ENCODE measurements around the gene FXN.
"Not testable (repeated sequence)": the region's sequence is repeated elsewhere in the genome, so short reads cannot be mapped to it uniquely, and the experiment has no call there.

Gene FXN

GRCh38 chr9:69090946-69091345, 55.4 kb downstream of the FXN start:
- H3K4me3 ChIP-seq (ENCODE audit: low read depth, low read length), result no peak overlapping the region
- DNase-seq (ENCODE audit: low read depth, low spot score), result no peak
- POLR2A ChIA-PET, result no interaction called here
- CTCF ChIA-PET, result no interaction called here
- no peak for TF ChIP-seq CTCF (IDR thresholded peaks at IDR 0.05; ENCODE audit: insufficient read depth, low read length, missing control alignments)

- CTCF ChIA-PET, result no interaction called here
- TF ChIP-seq CTCF (IDR thresholded peaks at IDR 0.05; ENCODE audit: insufficient read depth, low read length, missing control alignments), result no peak
Observed at GRCh38 chr9:69093471-69094103, 58.0 kb downstream of the FXN start.

GRCh38 chr9:69094361-69095135, 59.0 kb downstream of the FXN start:
- POLR2A ChIA-PET; DNase-seq (ENCODE audit: low read depth, low spot score); H3K4me3 ChIP-seq (ENCODE audit: low read depth, low read length): not testable (repeated sequence)
- CTCF ChIA-PET, result interaction anchor here (0.8 to 1.4 kb wide), 3 partner anchors 10 to 98 kb away, joined by 3 to 4 read pairs (median 3); no protein-coding TSS in a partner anchor

More at GRCh38 chr9:69093471-69094103, 58.0 kb downstream of the FXN start:
- POLR2A ChIA-PET, result no interaction called here
- no peak overlapping the region for H3K4me3 ChIP-seq (ENCODE audit: low read depth, low read length)
- DNase-seq (ENCODE audit: low read depth, low spot score), result no peak

GRCh38 chr9:69097064-69097463, 61.5 kb downstream of the FXN start:
- no peak overlapping the region for H3K4me3 ChIP-seq (ENCODE audit: low read depth, low read length)
- CTCF ChIA-PET, result no interaction called here
- POLR2A ChIA-PET, result no interaction called here
- TF ChIP-seq CTCF (IDR thresholded peaks at IDR 0.05; ENCODE audit: insufficient read depth, low read length, missing control alignments), result no peak
- DNase-seq (ENCODE audit: low read depth, low spot score), result peak; percentile 51

GRCh38 chr9:69097923-69098593, 62.5 kb downstream of the FXN start:
- ChIA-PET CTCF (no interaction called here), POLR2A (no interaction called here)
- DNase-seq (ENCODE audit: low read depth, low spot score), result no peak
- no peak for TF ChIP-seq CTCF (IDR thresholded peaks at IDR 0.05; ENCODE audit: insufficient read depth, low read length, missing control alignments)
- H3K4me3 ChIP-seq (ENCODE audit: low read depth, low read length), result no peak overlapping the region

- CTCF ChIA-PET; H3K4me3 ChIP-seq (ENCODE audit: low read depth, low read length); POLR2A ChIA-PET; DNase-seq (ENCODE audit: low read depth, low spot score): not testable (repeated sequence)
Observed at GRCh38 chr9:69103348-69103996, 67.9 kb downstream of the FXN start.
